Keratinocyte (primary cell): ENCODE measurements around the gene NSG1. TPM values are rescaled to one million over a fixed set of nuclear protein-coding genes. Genes with fewer than 3 reads are reported as not detected.

Experiments used
- DNase-seq: peaks from one replicate; pipeline ENCODE4 v3.0.0-alpha.2; 2011; ENCODE audit warnings: low read depth, missing footprints, low spot score
- FAIRE-seq: peaks from 2 replicates; lab custom pipeline; 2011; peaks lifted over from hg19 to GRCh38; lab: Jason Lieb, UNC
- H2AFZ ChIP-seq: 2 replicates; pipeline ENCODE4 v1.6.0; 2012; ENCODE audit warnings: low read length, control low read depth, inconsistent platforms; ENCODE audit not compliant: control insufficient read depth
- H3K27ac ChIP-seq: 2 replicates; pipeline ENCODE4 v1.5.1; 2011; ENCODE audit warnings: low read length; ENCODE audit not compliant: control insufficient read depth, insufficient read depth
- H3K27me3 ChIP-seq: 3 replicates; pipeline ENCODE4 v1.6.0; 2011; ENCODE audit warnings: low read length; ENCODE audit not compliant: control insufficient read depth, insufficient read depth; ENCODE audit errors: extremely low read depth
- H3K36me3 ChIP-seq, 2 experiments: 2 replicates in 1 of 2; 3 replicates in 1 of 2; pipeline ENCODE4 v1.5.1; 2011; ENCODE audit warnings: low read length in 2 of 2, mild to moderate bottlenecking in 1 of 2; ENCODE audit not compliant: control insufficient read depth in 2 of 2, insufficient read depth in 2 of 2; ENCODE audit errors: extremely low read depth in 1 of 2
- H3K4me1 ChIP-seq: 3 replicates; pipeline ENCODE4 v1.5.1; 2011; ENCODE audit warnings: low read length; ENCODE audit not compliant: control insufficient read depth, insufficient read depth; ENCODE audit errors: extremely low read depth
- H3K4me2 ChIP-seq: 3 replicates; pipeline ENCODE4 v1.6.0; 2011; ENCODE audit warnings: low read depth, low read length; ENCODE audit not compliant: control insufficient read depth, insufficient read depth; ENCODE audit errors: extremely low read depth
- H3K4me3 ChIP-seq, 3 experiments: fragments of 200-600 bp in 1 of 3; sonication (generic) in 1 of 3; 2 replicates in 2 of 3; 3 replicates in 1 of 3; pipeline ENCODE4 v1.5.1; 2011 to 2016; ENCODE audit warnings: low read length in 3 of 3, mild to moderate bottlenecking in 3 of 3, control low read depth in 2 of 3, inconsistent platforms in 1 of 3, low read depth in 1 of 3, mixed read lengths in 1 of 3, mixed run types in 1 of 3, moderate library complexity in 1 of 3; ENCODE audit not compliant: control insufficient read depth in 2 of 3, insufficient read depth in 2 of 3; ENCODE audit errors: extremely low read depth in 1 of 3
- H3K79me2 ChIP-seq: 2 replicates; pipeline ENCODE4 v1.6.0; 2012; ENCODE audit warnings: low read length; ENCODE audit not compliant: control insufficient read depth, insufficient read depth
- H3K9ac ChIP-seq: 3 replicates; pipeline ENCODE4 v1.6.0; 2011; ENCODE audit warnings: low read length; ENCODE audit not compliant: control insufficient read depth, insufficient read depth; ENCODE audit errors: extremely low read depth
- H3K9me1 ChIP-seq: 3 replicates; pipeline ENCODE4 v1.6.0; 2011; ENCODE audit warnings: low read length; ENCODE audit not compliant: control insufficient read depth, insufficient read depth; ENCODE audit errors: extremely low read depth
- H3K9me3 ChIP-seq: 2 replicates; pipeline ENCODE4 v1.5.1; 2012; ENCODE audit warnings: low read depth, low read length; ENCODE audit not compliant: control insufficient read depth
- H4K20me1 ChIP-seq: 3 replicates; pipeline ENCODE4 v1.6.0; 2011; ENCODE audit warnings: low read length; ENCODE audit not compliant: control insufficient read depth, insufficient read depth; ENCODE audit errors: extremely low read depth
- EZH2 ChIP-seq: IDR thresholded peaks from one replicate; pipeline ENCODE4 v1.6.1; 2012; ENCODE audit warnings: inconsistent platforms, mild to moderate bottlenecking, low read length, moderate library complexity
- dilution Hi-C: fragments of 300-500 bp; cut with MboI; formaldehyde crosslinking; loops from one replicate; pipeline ENCODE4 v1.7.0; 2020; ENCODE audit warnings: low sequenced_read_pairs; ENCODE audit not compliant: extremely low pct_ligation_motif_present
- polyA plus RNA-seq, 5 experiments: library from polyadenylated mRNA; depleted of rRNA in 3 of 5; stranded (reverse) in 3 of 5; stranded (forward) in 1 of 5; unstranded in 1 of 5; fragments of >200 nt; gene quantifications; 1 replicate in 1 of 5; 2 replicates in 3 of 5; 3 replicates in 1 of 5; pipeline versions ENCODE4 v1.2.1 to v1.2.3, GENCODE V29; 2011 to 2012; ENCODE audit warnings: missing spikeins in 2 of 5, low read depth in 1 of 5, low replicate concordance in 1 of 5
- TF ChIP-seq, protein P1 (sequence below), 3 experiments: IDR thresholded peaks in 1 of 3; conservative IDR thresholded peaks in 1 of 3; optimal IDR thresholded peaks in 1 of 3; 2 replicates in 2 of 3; 3 replicates in 1 of 3; pipeline versions ENCODE3 to v1.5.1; 2011; ENCODE audit warnings: low read length in 3 of 3, mild to moderate bottlenecking in 3 of 3, moderate library complexity in 2 of 3, control low read depth in 1 of 3, inconsistent platforms in 1 of 3; ENCODE audit not compliant: insufficient read depth in 2 of 3; ENCODE audit errors: extremely low read depth in 1 of 3

NSG1 gene
- polyA plus RNA-seq, 1 donor (not counting 4 experiments of a cell fraction or from before 2014, with no cell fraction given): 49.3 TPM

DNA sequence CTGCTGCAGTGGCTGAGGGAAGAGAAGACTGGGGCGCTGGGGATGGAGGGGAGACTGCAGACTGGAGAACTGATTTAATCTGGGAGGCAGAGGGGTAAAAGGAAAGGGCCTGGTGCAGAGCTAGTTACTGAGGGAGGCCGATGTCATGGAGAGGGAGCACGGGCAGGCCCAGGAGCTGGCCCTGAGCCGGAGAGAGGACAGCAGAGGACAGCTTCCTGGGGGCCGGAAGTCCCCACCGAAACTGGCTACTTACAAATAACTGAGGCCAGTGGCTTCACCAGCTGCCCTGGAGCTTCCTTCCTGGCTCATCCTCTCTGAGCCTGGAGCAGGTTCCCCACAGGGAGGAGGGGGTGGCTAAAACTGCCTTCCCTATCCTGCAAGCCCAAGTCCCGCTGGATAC lies 26.9 kb downstream of the NSG1 start:
- Histone ChIP-seq H3K27me3 (no peaks in the 10 kb centered on the region), H3K4me3 (no peak overlapping the region), H3K27ac (no peak overlapping the region), H3K4me2 (no peak overlapping the region), H3K79me2 (no peaks in the 10 kb centered on the region), H3K36me3 (peaks cover 2 to 15% of the 10 kb centered on the region in 2 experiments), H4K20me1 (no peaks in the 10 kb centered on the region), H3K4me1 (no peaks in the 10 kb centered on the region), H3K9ac (no peak overlapping the region), H3K9me1 (no peaks in the 10 kb centered on the region), H2AFZ (no peak overlapping the region), H3K9me3 (no peaks in the 10 kb centered on the region)
- FAIRE-seq: no peak
- TF ChIP-seq, protein P1, sequence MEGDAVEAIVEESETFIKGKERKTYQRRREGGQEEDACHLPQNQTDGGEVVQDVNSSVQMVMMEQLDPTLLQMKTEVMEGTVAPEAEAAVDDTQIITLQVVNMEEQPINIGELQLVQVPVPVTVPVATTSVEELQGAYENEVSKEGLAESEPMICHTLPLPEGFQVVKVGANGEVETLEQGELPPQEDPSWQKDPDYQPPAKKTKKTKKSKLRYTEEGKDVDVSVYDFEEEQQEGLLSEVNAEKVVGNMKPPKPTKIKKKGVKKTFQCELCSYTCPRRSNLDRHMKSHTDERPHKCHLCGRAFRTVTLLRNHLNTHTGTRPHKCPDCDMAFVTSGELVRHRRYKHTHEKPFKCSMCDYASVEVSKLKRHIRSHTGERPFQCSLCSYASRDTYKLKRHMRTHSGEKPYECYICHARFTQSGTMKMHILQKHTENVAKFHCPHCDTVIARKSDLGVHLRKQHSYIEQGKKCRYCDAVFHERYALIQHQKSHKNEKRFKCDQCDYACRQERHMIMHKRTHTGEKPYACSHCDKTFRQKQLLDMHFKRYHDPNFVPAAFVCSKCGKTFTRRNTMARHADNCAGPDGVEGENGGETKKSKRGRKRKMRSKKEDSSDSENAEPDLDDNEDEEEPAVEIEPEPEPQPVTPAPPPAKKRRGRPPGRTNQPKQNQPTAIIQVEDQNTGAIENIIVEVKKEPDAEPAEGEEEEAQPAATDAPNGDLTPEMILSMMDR (optimal IDR thresholded peaks at IDR 0.05 in 1 of 3, IDR thresholded peaks at IDR 0.05 in 1 of 3, conservative IDR thresholded peaks at IDR 0.05 in 1 of 3; ENCODE audit: extremely low read depth in 1 of 3, insufficient read depth in 2 of 3, low read length in 3 of 3): no peak
- no peak for TF ChIP-seq EZH2
- dilution Hi-C loops: no loop called here
- no peak for DNase-seq

DNA sequence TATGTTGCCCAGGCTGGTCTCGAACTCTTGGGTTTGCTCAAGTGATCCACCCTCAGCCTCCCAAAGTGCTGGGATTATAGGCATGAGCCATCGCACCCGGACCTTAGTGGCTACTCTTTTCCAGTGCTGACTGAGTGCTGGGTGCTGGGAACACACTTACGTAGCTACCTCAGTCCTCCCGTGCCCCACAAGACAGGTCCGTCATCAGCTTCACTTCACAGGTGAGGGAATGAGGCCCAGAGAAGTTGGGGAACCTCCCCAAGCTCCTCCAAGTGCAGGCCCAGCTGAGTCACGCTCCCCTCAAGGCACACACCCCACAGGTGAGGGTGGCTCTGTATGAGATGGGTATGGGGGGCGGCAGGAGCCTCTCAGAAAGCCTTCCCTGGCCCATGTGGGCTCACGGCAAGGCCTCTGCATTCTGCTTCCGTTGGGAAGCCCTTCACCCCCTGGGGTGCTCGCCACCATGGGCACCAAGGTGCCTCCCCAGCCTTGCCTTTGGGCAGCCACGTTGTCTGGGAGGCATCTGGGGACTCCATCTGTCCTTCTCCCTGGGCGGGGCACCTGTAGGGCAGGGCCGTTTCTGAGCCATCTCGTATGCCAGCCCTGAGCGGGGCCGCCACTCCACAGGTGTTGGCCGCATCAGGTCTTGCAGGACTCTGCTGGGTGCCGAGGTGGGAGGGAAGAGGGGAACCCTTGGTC lies 28.4 kb downstream of the NSG1 start:
- H3K79me2 ChIP-seq: no peaks in the 10 kb centered on the region
- FAIRE-seq: no peak
- H3K9me1 ChIP-seq: no peaks in the 10 kb centered on the region
- no peaks in the 10 kb centered on the region for H3K4me1 ChIP-seq
- dilution Hi-C loops: no loop called here
- no peak for DNase-seq
- no peaks in the 10 kb centered on the region for H4K20me1 ChIP-seq
- H2AFZ ChIP-seq: no peak overlapping the region
- peaks cover 10 to 22% of the 10 kb centered on the region in 2 experiments for H3K36me3 ChIP-seq
- no peaks in the 10 kb centered on the region for H3K9me3 ChIP-seq
- H3K27ac ChIP-seq: no peak overlapping the region
- no peak overlapping the region for H3K4me3 ChIP-seq
- H3K4me2 ChIP-seq: no peak overlapping the region
- no peaks in the 10 kb centered on the region for H3K27me3 ChIP-seq
- TF ChIP-seq EZH2: no peak
- TF ChIP-seq, protein P1 (optimal IDR thresholded peaks at IDR 0.05 in 1 of 3, IDR thresholded peaks at IDR 0.05 in 1 of 3, conservative IDR thresholded peaks at IDR 0.05 in 1 of 3; ENCODE audit: extremely low read depth in 1 of 3, insufficient read depth in 2 of 3, low read length in 3 of 3): no peak
- no peak overlapping the region for H3K9ac ChIP-seq
